Fibroblast of the aortic adventitia (primary cell): ENCODE measurements around the gene GABRB2. TPM values are rescaled to one million over a fixed set of nuclear protein-coding genes. Genes with fewer than 3 reads are reported as not detected.

Experiments
- DNase-seq: peaks from one replicate; pipeline ENCODE4 v3.0.0-alpha.2; 2010; ENCODE audit warnings: low read depth
- H3K4me3 ChIP-seq: 2 replicates; pipeline ENCODE4 v1.5.1; 2011; ENCODE audit warnings: low read depth, mild to moderate bottlenecking, control low read depth, low read length, moderate library complexity
- CTCF ChIP-seq: IDR thresholded peaks from 2 replicates; pipeline ENCODE4 v1.5.1; 2011; ENCODE audit warnings: mild to moderate bottlenecking, low read length, control low read depth, inconsistent platforms; ENCODE audit not compliant: insufficient read depth
- total RNA-seq: library from RNA; depleted of rRNA; stranded (reverse); fragments of >200 nt; gene quantifications from 2 replicates; pipeline ENCODE4 v1.2.3, GENCODE V29; 2012; ENCODE audit warnings: low replicate concordance

GABRB2 gene
- total RNA-seq, 1 donor: 0.09 TPM

DNA sequence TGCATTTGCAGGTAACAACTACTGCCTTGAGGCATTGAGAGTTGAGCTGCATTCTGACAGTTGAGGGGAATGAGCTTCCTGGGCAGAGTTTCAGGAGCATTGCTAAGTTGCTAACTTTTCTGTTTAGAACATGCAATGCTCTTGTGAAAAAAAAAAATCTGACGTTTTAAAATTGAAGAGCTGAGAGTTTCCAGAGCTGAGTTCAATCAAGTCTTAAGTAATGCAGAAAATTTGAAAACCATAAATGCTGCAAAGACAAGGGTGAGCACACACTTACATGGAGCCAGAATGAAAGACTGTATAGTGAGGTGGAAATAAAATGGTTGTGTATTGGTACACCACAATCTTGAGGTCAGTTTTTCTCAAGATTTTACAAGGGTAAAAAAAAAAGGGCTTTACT, 166.0 kb downstream of the GABRB2 start:
- no peak overlapping the region for H3K4me3 ChIP-seq
- no peak for DNase-seq
- TF ChIP-seq CTCF: no peak

DNA sequence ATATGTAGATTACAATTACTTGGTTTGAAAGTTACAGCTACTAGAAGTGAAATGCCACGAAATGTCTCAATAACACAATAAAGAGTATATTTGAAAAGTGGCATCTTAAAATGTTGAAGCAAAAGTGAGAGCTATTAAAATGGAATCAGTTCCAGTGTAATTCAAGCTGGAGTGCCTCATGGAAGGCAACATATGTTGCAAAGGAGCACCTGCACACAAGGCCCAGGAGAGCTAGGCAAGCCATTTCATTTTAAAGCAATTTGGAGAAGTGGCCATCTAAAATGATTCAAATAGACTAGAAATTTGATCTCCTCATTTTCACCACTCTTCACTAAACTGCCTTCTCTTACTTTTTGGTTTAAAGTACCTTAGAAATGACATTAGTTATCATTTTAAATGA, 167.8 kb downstream of the GABRB2 start:
- H3K4me3 ChIP-seq: no peak overlapping the region
- TF ChIP-seq CTCF: no peak
- DNase-seq: no peak

- no peak for TF ChIP-seq CTCF
- DNase-seq: no peak
- H3K4me3 ChIP-seq: no peak overlapping the region
Observed at GRCh38 chr5:161376034-161376433, 170.5 kb downstream of the GABRB2 start.

- DNase-seq: no peak
- no peak overlapping the region for H3K4me3 ChIP-seq
- no peak for TF ChIP-seq CTCF
Observed at GRCh38 chr5:161373345-161373707, 173.2 kb downstream of the GABRB2 start.

DNA sequence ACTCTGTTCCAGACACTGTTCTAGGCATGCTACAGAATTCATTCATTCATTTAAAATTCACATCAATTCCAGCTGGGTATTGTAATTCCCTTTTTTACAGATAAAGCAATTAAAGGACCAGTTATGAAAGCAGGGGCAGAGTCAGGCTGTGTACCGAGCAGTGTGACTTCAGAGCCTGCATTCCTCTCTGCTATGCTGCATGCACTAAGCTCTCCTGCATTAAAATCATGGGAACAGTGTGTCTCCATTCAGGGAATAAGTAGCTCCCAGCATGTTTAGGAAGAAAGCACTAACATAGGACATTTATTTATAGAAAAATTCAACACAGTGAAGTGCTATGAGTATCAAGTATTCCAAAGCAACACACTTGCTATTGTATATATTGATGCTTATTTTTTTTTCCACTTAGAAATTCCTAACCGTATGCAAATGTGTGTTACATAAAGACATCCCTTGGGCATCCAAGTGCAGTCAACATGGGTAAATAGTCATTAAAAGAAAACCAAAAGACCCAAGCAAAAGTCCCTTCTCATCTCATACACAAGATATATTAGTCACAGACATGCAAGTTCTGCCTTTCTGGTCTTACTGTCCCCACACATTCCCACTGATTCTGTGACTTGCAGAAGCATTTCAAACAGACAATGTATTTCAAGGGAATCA, 173.7 kb downstream of the GABRB2 start:
- DNase-seq: no peak
- no peak for TF ChIP-seq CTCF
- H3K4me3 ChIP-seq: no peak overlapping the region

GRCh38 chr5:161369022-161369421, 177.5 kb downstream of the GABRB2 start:
- H3K4me3 ChIP-seq: no peak overlapping the region
- no peak for DNase-seq
- no peak for TF ChIP-seq CTCF

- DNase-seq: no peak
- TF ChIP-seq CTCF: no peak
- H3K4me3 ChIP-seq: no peak overlapping the region
Observed at GRCh38 chr5:161358446-161358845, 188.1 kb downstream of the GABRB2 start.
